Measurements from ENCODE around the gene THAP4. TPM values are rescaled to one million over a fixed set of nuclear protein-coding genes. Genes with fewer than 3 reads are reported as not detected.

The THAP4 gene
- total RNA-seq, 1 experiment from 2014 or later: 94.8 TPM

- Histone ChIP-seq H3K27me3 (ENCODE audit: insufficient read depth, low read depth) (no peaks in the 10 kb centered on the region), H3K9me2 (ENCODE audit: insufficient read depth) (no peaks in the 10 kb centered on the region), H3K4me1 (replicated peaks; ENCODE audit: insufficient read depth) (peaks cover 16% of the 10 kb centered on the region), H3F3A (ENCODE audit: insufficient read depth, low read depth) (0 out of 2 replicates have a peak, but pooled peaks cover 4% of the 10 kb centered on the region), H3K4me3 (no peak overlapping the region), H3K79me2 (ENCODE audit: low read depth) (no peaks in the 10 kb centered on the region), H3K36me3 (ENCODE audit: low read depth) (no peaks in the 10 kb centered on the region), H4K20me1 (ENCODE audit: insufficient read depth) (peaks cover 20% of the 10 kb centered on the region; the same call in 1 of the 2 replicates), H3K9me3 (ENCODE audit: insufficient read depth, low read depth) (peaks cover 3% of the 10 kb centered on the region; the same call in 1 of the 2 replicates), H3K4me2 (peak overlapping the region; percentile 24), H2AFZ (no peak overlapping the region), H3K27ac (no peak overlapping the region)
- intact Hi-C loops (cut with micrococcal nuclease; ENCODE audit: unreplicated experiment): loop anchor here (1.0 to 5.0 kb wide), 4 partner anchors 35 to 320 kb away; partner anchors contain the start of genes FARP2 and STK25
- no TSS peak for BruUV-seq (replicated peaks)
- DNase-seq: peak; percentile 68 to 98
- ChIA-PET POLR2A (ENCODE audit: unreplicated experiment) (interaction anchor here (0.6 to 0.7 kb wide), 4 partner anchors 49 to 576 kb away, joined by 5 to 11 read pairs (median 6); no protein-coding TSS in a partner anchor), CTCF (interaction anchor here (0.7 to 0.9 kb wide), 2 partner anchors 23 to 49 kb away, joined by 4 to 5 read pairs; no protein-coding TSS in a partner anchor)
- TF ChIP-seq CTCF (conservative IDR thresholded peaks at IDR 0.05): no peak
- no peak for TF ChIP-seq EZH2 (IDR thresholded peaks at IDR 0.05; ENCODE audit: low read depth)
Observed at GRCh38 chr2:241561832-241562231, 75.1 kb downstream of the THAP4 start.

GRCh38 chr2:241560883-241561474 lies 76.0 kb downstream of the THAP4 start:
- POLR2A ChIA-PET (ENCODE audit: unreplicated experiment): interaction anchor here (1.0 kb wide), 1 partner anchor 21 kb away, joined by 3 read pairs; no protein-coding TSS in a partner anchor
- Histone ChIP-seq H3K4me3 (no peak overlapping the region), H3K27ac (no peak overlapping the region), H3K4me2 (no peak overlapping the region; the same call in 1 of the 2 replicates), H3K79me2 (ENCODE audit: low read depth) (no peaks in the 10 kb centered on the region), H4K20me1 (ENCODE audit: insufficient read depth) (peaks cover 20% of the 10 kb centered on the region; the same call in 1 of the 2 replicates), H3K9me3 (ENCODE audit: insufficient read depth, low read depth) (peaks cover 6% of the 10 kb centered on the region; the same call in 1 of the 2 replicates), H3K36me3 (ENCODE audit: low read depth) (no peaks in the 10 kb centered on the region), H3K4me1 (replicated peaks; ENCODE audit: insufficient read depth) (peaks cover 17% of the 10 kb centered on the region), H3K27me3 (ENCODE audit: insufficient read depth, low read depth) (no peaks in the 10 kb centered on the region), H3F3A (ENCODE audit: insufficient read depth, low read depth) (0 out of 2 replicates have a peak, but pooled peaks cover 4% of the 10 kb centered on the region), H2AFZ (no peak overlapping the region), H3K9me2 (ENCODE audit: insufficient read depth) (no peaks in the 10 kb centered on the region)
- no TSS peak for BruUV-seq (replicated peaks)
- CTCF ChIA-PET: interaction anchor here (0.6 kb wide), 1 partner anchor 37 kb away, joined by 5 read pairs; no protein-coding TSS in a partner anchor
- peak in 1 of 2 experiments; percentile 46 for DNase-seq
- intact Hi-C loops (cut with micrococcal nuclease; ENCODE audit: unreplicated experiment): loop anchor here (5.0 kb wide), 3 partner anchors 36 to 321 kb away; partner anchors contain the start of gene FARP2
- TF ChIP-seq EZH2 (IDR thresholded peaks at IDR 0.05; ENCODE audit: low read depth) (no peak), CTCF (conservative IDR thresholded peaks at IDR 0.05) (no peak)

- Histone ChIP-seq H3K27ac (no peak overlapping the region), H2AFZ (no peak overlapping the region)
- CTCF ChIA-PET: interaction anchor here (0.6 kb wide), 1 partner anchor 38 kb away, joined by 5 read pairs; no protein-coding TSS in a partner anchor
Observed at GRCh38 chr2:241560162-241560882, 76.6 kb downstream of the THAP4 start.

More at GRCh38 chr2:241560162-241560882, 76.6 kb downstream of the THAP4 start:
- TF ChIP-seq EZH2 (IDR thresholded peaks at IDR 0.05; ENCODE audit: low read depth) (no peak), CTCF (conservative IDR thresholded peaks at IDR 0.05) (no peak)
- TSS peak; percentile 60 for BruUV-seq (replicated peaks)
- 0 out of 2 replicates have a peak, but pooled peaks cover 4% of the 10 kb centered on the region for H3F3A ChIP-seq (ENCODE audit: insufficient read depth, low read depth)
- H4K20me1 ChIP-seq (ENCODE audit: insufficient read depth): peaks cover 20% of the 10 kb centered on the region; the same call in 1 of the 2 replicates
- POLR2A ChIA-PET (ENCODE audit: unreplicated experiment): interaction anchor here (1.0 kb wide), 1 partner anchor 20 kb away, joined by 3 read pairs; no protein-coding TSS in a partner anchor
- intact Hi-C loops (cut with micrococcal nuclease; ENCODE audit: unreplicated experiment): loop anchor here (5.0 kb wide), 3 partner anchors 37 to 322 kb away; partner anchors contain the start of gene FARP2
- H3K4me3 ChIP-seq: no peak overlapping the region
- H3K27me3 ChIP-seq (ENCODE audit: insufficient read depth, low read depth): no peaks in the 10 kb centered on the region
- H3K9me2 ChIP-seq (ENCODE audit: insufficient read depth): no peaks in the 10 kb centered on the region
- peaks cover 23% of the 10 kb centered on the region for H3K4me1 ChIP-seq (replicated peaks; ENCODE audit: insufficient read depth)
- peak overlapping the region; percentile 73 for H3K4me2 ChIP-seq
- no peaks in the 10 kb centered on the region for H3K36me3 ChIP-seq (ENCODE audit: low read depth)
- H3K79me2 ChIP-seq (ENCODE audit: low read depth): no peaks in the 10 kb centered on the region
- peaks cover 6% of the 10 kb centered on the region; the same call in 1 of the 2 replicates for H3K9me3 ChIP-seq (ENCODE audit: insufficient read depth, low read depth)
- DNase-seq: peak in 1 of 2 experiments; percentile 37

Data from PC-9 (cell line).